Measurements from ENCODE around the gene VDR. TPM values are rescaled to one million over a fixed set of nuclear protein-coding genes. Genes with fewer than 3 reads are reported as not detected.
"Not testable (repeated sequence)": the region's sequence is repeated elsewhere in the genome, so short reads cannot be mapped to it uniquely, and the experiment has no call there.

VDR gene
- total RNA-seq, 1 donor from 2014 or later: not detected

DNA sequence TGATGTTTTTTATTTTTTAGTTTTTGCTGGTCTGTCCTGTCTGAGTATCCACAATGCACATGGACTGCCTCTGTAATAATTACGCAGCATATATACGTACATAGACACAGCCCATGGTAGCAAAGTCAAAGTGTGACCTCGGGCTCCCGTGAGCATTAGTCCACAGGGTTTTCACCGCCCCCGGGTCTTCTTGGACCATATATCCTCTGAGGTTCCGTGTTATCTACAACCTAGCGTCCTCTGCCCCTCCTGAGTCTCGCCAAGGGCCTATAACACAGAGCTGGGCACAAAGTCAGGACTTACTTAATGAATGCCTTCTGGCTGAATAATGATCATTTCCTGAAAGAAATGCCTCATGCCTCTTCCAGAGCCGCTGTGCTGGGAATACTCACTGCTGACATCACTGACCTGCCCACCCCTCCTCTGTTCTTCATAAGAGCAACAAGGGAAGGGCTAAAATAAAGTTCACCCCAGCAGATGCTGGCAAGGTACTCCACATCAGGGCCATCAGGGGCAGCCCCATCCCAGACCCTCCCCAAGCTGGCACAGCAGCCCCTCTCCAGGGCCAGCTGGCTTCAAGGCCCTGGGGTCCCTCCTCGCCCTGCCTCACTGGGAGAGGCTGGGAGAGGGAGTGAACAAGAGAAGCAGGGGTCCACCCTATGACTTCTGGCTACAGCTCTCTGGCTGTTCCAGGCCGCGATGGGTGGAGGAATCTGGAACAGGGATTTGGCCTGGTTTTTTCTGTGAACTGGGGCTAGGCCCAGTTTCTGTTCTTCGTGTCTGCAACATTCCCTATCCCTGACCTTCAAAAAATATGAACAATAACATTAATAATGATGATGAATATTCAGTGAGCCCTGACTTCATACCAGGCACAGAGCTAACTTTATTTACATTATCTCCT lies 93.0 kb downstream of the VDR start:
- peaks cover 78% of the 10 kb centered on the region for H3K79me2 ChIP-seq (ENCODE audit: low read depth)
- H3K9me3 ChIP-seq (ENCODE audit: low read depth): no peaks in the 10 kb centered on the region
- H3K36me3 Mint-ChIP-seq: peaks cover 6% of the 10 kb centered on the region
- H3K4me2 ChIP-seq: peak overlapping the region; percentile 62
- TF ChIP-seq EZH2 (IDR thresholded peaks at IDR 0.05) (no peak), EZH2phosphoT487 (IDR thresholded peaks at IDR 0.05) (no peak)
- TF ChIP-seq, protein P1, sequence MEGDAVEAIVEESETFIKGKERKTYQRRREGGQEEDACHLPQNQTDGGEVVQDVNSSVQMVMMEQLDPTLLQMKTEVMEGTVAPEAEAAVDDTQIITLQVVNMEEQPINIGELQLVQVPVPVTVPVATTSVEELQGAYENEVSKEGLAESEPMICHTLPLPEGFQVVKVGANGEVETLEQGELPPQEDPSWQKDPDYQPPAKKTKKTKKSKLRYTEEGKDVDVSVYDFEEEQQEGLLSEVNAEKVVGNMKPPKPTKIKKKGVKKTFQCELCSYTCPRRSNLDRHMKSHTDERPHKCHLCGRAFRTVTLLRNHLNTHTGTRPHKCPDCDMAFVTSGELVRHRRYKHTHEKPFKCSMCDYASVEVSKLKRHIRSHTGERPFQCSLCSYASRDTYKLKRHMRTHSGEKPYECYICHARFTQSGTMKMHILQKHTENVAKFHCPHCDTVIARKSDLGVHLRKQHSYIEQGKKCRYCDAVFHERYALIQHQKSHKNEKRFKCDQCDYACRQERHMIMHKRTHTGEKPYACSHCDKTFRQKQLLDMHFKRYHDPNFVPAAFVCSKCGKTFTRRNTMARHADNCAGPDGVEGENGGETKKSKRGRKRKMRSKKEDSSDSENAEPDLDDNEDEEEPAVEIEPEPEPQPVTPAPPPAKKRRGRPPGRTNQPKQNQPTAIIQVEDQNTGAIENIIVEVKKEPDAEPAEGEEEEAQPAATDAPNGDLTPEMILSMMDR (IDR thresholded peaks at IDR 0.05): no peak
- H3K9ac ChIP-seq: no peak overlapping the region
- H3K27me3 Mint-ChIP-seq (ENCODE audit: insufficient read depth, low read depth): peaks cover 10% of the 10 kb centered on the region
- H4K20me1 ChIP-seq (ENCODE audit: low read depth): peaks cover 13% of the 10 kb centered on the region
- H3K9me3 Mint-ChIP-seq: no peaks in the 10 kb centered on the region
- H3K4me1 ChIP-seq: peaks cover 45% of the 10 kb centered on the region
- H3K27ac Mint-ChIP-seq: peak overlapping the region; percentile 69
- H3K36me3 ChIP-seq: no peaks in the 10 kb centered on the region
- no peak for DNase-seq (ENCODE audit: low spot score)
- H3K27ac ChIP-seq: no peak overlapping the region
- H3F3A ChIP-seq (ENCODE audit: low read depth): peaks cover 30% of the 10 kb centered on the region
- H3K4me1 Mint-ChIP-seq: peaks cover 76% of the 10 kb centered on the region
- no peaks in the 10 kb centered on the region for H3K27me3 ChIP-seq
- H2AFZ ChIP-seq (replicated peaks): no peak overlapping the region
- H3K4me3 Mint-ChIP-seq: peak overlapping the region; percentile 79
- H3K4me3 ChIP-seq: peak overlapping the region; percentile 35

DNA sequence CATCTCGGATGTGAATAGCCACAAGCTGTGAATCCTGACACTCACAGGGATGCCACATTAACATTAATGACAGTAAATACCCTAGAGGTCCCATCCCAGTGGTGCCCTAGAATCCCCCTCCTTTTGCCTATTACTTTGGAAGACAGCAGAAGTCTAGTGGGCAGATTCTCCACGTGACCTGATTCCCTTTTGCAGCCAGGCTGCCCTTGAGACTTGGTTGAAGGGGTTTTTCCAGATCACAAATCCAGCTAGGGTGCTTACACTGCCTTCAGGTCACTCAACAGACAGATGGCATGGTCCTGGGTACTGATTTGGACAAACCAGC lies 93.8 kb downstream of the VDR start:
- Histone ChIP-seq H3K36me3 (no peaks in the 10 kb centered on the region), H3K9me3 (ENCODE audit: low read depth) (no peaks in the 10 kb centered on the region), H3K27ac (no peak overlapping the region), H3K79me2 (ENCODE audit: low read depth) (peaks cover 78% of the 10 kb centered on the region), H3K4me1 (peaks cover 42% of the 10 kb centered on the region), H3K4me3 (no peak overlapping the region), H3K27me3 (no peaks in the 10 kb centered on the region), H3K9ac (no peak overlapping the region), H2AFZ (replicated peaks) (no peak overlapping the region), H3F3A (ENCODE audit: low read depth) (peaks cover 30% of the 10 kb centered on the region), H3K4me2 (no peak overlapping the region), H4K20me1 (ENCODE audit: low read depth) (peaks cover 13% of the 10 kb centered on the region)
- H3K27me3 Mint-ChIP-seq (ENCODE audit: insufficient read depth, low read depth): peaks cover 9% of the 10 kb centered on the region
- H3K36me3 Mint-ChIP-seq: peaks cover 6% of the 10 kb centered on the region
- DNase-seq (ENCODE audit: low spot score): no peak
- no peak overlapping the region for H3K4me3 Mint-ChIP-seq
- peaks cover 76% of the 10 kb centered on the region for H3K4me1 Mint-ChIP-seq
- TF ChIP-seq EZH2 (IDR thresholded peaks at IDR 0.05): no peak
- no peak for TF ChIP-seq EZH2phosphoT487 (IDR thresholded peaks at IDR 0.05)
- peak overlapping the region; percentile 54 for H3K27ac Mint-ChIP-seq
- H3K9me3 Mint-ChIP-seq: no peaks in the 10 kb centered on the region

DNA sequence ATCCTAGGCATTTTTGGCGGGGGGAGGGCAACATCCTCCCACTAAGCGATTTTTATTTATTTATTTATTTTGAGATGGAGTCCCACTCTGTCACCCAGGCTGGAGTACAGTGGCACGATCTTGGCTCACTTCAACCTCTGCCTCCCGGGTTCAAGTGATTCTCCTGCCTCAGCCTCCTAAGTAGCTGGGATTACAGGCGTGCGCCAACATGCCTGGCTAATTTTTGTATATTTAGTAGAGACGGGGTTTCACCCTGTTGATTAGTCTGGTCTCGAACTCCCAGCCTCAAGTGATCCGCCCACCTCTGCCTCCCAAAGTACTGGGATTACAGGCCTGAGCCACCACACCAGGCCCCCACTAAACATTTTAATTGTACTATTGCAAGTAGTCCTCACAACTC lies 95.3 kb downstream of the VDR start:
- not testable (repeated sequence) for H2AFZ ChIP-seq (replicated peaks); H3K4me3 Mint-ChIP-seq; H3K27ac Mint-ChIP-seq; H3K27ac ChIP-seq; H3K4me2 ChIP-seq; H3K4me3 ChIP-seq; H3K27me3 Mint-ChIP-seq (ENCODE audit: insufficient read depth, low read depth); H3K27me3 ChIP-seq; H3K36me3 ChIP-seq; H3K36me3 Mint-ChIP-seq; H3K9me3 Mint-ChIP-seq; H3K9ac ChIP-seq; DNase-seq (ENCODE audit: low spot score); H3K9me3 ChIP-seq (ENCODE audit: low read depth)
- Histone ChIP-seq H3F3A (ENCODE audit: low read depth) (peaks cover 30% of the 10 kb centered on the region), H4K20me1 (ENCODE audit: low read depth) (peaks cover 13% of the 10 kb centered on the region), H3K79me2 (ENCODE audit: low read depth) (peaks cover 73% of the 10 kb centered on the region), H3K4me1 (peaks cover 43% of the 10 kb centered on the region)
- peaks cover 83% of the 10 kb centered on the region for H3K4me1 Mint-ChIP-seq

DNA sequence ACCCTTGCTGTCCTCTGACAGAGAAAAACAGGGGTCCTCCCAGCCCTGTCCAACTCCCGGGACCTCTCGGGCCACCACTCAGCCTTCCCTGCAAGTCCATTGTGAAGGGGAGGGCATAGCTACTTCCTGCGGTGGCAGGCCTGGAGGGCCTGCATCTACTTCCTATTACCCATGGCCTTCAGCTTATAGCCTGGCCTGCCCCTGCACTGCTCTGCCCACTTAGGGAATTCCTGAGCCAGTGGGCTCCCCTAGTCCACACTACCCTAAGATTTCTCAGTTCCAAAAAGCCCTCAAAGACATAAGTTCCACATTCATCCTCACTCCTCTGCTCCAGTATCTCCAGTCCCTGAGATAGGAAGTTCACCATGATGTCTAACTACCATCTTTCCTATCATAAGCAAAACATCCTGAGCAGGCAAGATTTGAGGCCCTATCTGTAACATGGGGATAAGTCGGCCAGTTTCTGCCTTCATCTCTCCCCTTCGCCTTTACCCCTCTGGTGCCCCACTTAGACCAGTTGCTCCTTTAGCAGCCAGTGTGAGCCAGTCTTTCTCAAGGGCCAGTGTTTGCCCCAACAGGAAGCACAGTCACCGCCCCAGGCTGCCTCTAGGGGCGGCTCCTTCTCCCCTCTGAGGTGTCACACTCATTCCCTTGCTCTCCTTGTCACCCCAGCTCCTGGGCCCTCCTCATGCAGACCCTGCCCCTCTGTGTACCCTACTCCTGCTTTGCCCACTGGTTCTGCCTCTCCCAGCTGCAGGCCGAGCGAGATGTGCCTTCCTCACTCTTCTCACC lies 96.0 kb downstream of the VDR start:
- Histone ChIP-seq H3K4me1 (peaks cover 41% of the 10 kb centered on the region), H3K4me2 (peak overlapping the region; percentile 40), H3K9ac (no peak overlapping the region), H3K9me3 (ENCODE audit: low read depth) (no peaks in the 10 kb centered on the region), H3K27ac (no peak overlapping the region), H3K36me3 (no peaks in the 10 kb centered on the region), H3F3A (ENCODE audit: low read depth) (peaks cover 26% of the 10 kb centered on the region), H4K20me1 (ENCODE audit: low read depth) (peaks cover 13% of the 10 kb centered on the region), H2AFZ (replicated peaks) (no peak overlapping the region), H3K4me3 (no peak overlapping the region), H3K79me2 (ENCODE audit: low read depth) (peaks cover 73% of the 10 kb centered on the region), H3K27me3 (no peaks in the 10 kb centered on the region)
- Mint-ChIP-seq H3K4me1 (peaks cover 76% of the 10 kb centered on the region), H3K4me3 (peak overlapping the region; percentile 31), H3K27ac (peak overlapping the region; percentile 98), H3K27me3 (ENCODE audit: insufficient read depth, low read depth) (peaks cover 4% of the 10 kb centered on the region), H3K36me3 (no peaks in the 10 kb centered on the region), H3K9me3 (no peaks in the 10 kb centered on the region)
- DNase-seq (ENCODE audit: low spot score): peak; percentile 20
- no peak for TF ChIP-seq EZH2 (IDR thresholded peaks at IDR 0.05)
- TF ChIP-seq, protein P1 (IDR thresholded peaks at IDR 0.05): peak; percentile 14
